ENCODE data around the gene TRIM51.
"Not testable (repeated sequence)": the region's sequence is repeated elsewhere in the genome, so short reads cannot be mapped to it uniquely, and the experiment has no call there.

The TRIM51 gene, protein sequence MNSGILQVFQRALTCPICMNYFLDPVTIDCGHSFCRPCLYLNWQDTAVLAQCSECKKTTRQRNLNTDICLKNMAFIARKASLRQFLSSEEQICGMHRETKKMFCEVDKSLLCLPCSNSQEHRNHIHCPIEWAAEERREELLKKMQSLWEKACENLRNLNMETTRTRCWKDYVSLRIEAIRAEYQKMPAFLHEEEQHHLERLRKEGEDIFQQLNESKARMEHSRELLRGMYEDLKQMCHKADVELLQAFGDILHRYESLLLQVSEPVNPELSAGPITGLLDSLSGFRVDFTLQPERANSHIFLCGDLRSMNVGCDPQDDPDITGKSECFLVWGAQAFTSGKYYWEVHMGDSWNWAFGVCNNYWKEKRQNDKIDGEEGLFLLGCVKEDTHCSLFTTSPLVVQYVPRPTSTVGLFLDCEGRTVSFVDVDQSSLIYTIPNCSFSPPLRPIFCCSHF

DNA sequence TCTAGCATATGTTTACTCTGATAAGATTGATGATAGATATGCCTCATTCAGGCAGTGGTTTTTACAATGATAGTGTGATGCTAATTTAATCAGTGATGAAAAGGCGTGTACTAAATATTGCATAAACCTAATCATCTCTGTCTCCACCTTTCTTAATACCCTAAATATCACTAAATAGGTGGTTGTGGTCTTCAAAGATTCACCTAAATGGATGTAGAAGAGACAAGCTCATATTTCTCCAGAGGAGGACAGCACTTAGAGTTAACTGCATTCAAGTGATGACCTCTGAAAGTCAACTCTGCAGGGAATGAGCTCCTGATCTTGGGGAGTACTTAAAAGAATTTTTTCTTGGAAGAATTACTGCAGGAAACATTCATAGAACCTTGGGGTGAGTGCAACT is at the start of gene TRIM51:
TRIM51 (plus strand) TSS at position 301 of the 400 bp plus-strand sequence. CDS start 2,132 bp downstream, outside the sequence.
- not testable (repeated sequence) for H3K4me3 ChIP-seq (ENCODE audit: low read length)

DNA sequence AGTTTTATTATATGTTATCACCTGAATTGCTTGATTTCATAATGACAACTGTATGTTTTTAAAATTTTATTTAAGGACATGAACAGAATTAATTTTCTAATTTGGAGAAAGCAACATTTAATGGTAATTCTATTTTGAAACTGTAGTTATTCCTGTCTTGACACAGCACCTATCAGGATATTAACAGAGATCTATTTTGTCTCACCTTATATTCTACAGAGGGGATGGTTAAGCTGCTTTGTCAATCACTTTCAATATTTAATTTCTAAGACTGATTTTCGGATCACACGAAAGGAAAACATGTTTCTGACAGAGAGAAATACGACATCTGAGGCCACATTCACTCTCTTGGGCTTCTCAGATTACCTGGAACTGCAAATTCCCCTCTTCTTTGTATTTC is 44.6 kb upstream of the TRIM51 start, which contains the start of gene OR5D16:
OR5D16 (plus strand) TSS at position 301 of the 400 bp plus-strand sequence; CDS start at position 301, 0 bp downstream.
- H3K4me3 ChIP-seq (ENCODE audit: low read length) = no peak within 1 kb of the TSS
- TF ChIP-seq ZNF274 (IDR thresholded peaks at IDR 0.05; ENCODE audit: low read depth, low read length) = no peak

GRCh38 chr11:55847453-55847852 is 35.6 kb upstream of the TRIM51 start:
- H3K4me3 ChIP-seq (ENCODE audit: low read length) = no peak overlapping the region
- TF ChIP-seq ZNF274 (IDR thresholded peaks at IDR 0.05; ENCODE audit: low read depth, low read length) = no peak

DNA sequence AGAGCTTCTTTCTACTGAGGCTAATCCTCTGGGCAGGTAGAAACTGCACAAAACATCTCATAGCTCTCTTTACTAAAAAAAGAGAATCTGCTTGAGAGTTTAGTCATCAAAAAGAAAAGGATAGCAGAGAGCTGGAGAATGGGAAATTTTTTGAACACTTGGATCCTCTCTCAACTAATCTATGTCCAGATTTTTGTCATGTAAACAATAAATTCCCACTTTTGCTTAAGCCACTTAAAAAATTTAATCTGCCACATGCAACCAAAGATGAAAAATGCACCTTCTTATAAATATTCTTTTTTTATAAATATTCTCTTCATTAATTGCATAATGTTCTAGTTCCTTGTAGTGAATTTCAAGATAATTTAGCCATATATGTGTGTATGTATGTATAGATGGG is 34.1 kb upstream of the TRIM51 start:
- no peak for TF ChIP-seq ZNF274 (IDR thresholded peaks at IDR 0.05; ENCODE audit: low read depth, low read length)
- no peak overlapping the region for H3K4me3 ChIP-seq (ENCODE audit: low read length)

GRCh38 chr11:55852141-55852540 is 31.0 kb upstream of the TRIM51 start:
- H3K4me3 ChIP-seq (ENCODE audit: low read length) = no peak overlapping the region
- TF ChIP-seq ZNF274 (IDR thresholded peaks at IDR 0.05; ENCODE audit: low read depth, low read length) = no peak

DNA sequence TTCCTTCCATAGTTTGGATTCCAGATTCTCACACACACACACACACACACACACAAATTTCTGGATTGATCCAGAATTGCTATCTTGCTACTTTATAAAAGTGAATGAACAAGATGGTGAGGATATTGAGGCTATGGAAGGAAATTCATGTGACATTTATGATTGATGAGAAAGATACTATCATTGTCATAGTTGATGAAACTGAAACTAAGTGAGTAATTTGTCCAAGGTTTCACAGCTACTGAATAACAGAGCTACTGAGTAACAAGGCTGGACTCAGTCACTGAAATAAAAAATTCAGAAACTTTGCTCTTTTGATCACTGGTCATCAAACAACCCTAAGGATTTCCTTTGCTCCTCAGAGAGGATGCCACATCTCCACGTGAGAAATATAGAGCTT is 28.4 kb upstream of the TRIM51 start:
- TF ChIP-seq ZNF274 (IDR thresholded peaks at IDR 0.05; ENCODE audit: low read depth, low read length) = no peak
- no peak overlapping the region for H3K4me3 ChIP-seq (ENCODE audit: low read length)

DNA sequence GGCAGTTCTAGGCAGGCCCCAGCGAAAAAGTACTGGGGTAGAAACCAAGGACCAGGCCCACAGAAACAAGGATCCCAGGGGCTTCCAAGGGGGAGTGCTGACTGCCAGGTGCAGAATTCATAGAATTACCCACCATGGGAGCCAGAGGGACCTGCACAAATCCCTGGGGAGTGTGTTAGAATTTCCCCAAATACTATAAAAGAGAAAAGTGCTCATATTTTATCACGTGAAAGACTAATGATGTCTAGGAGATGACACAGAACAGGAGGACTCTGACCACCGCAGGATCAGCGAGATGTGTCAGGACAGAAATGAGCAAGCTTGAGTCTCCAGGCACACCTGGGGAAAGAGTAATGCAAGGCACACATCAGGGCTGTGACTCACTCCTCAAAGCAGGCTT is 15.7 kb upstream of the TRIM51 start:
- H3K4me3 ChIP-seq (ENCODE audit: low read length) = not testable (repeated sequence)

GRCh38 chr11:55872731-55873130 is 10.4 kb upstream of the TRIM51 start:
- not testable (repeated sequence) for H3K4me3 ChIP-seq (ENCODE audit: low read length)

GRCh38 chr11:55873146-55873545 is 10.0 kb upstream of the TRIM51 start:
- not testable (repeated sequence) for H3K4me3 ChIP-seq (ENCODE audit: low read length)

DNA sequence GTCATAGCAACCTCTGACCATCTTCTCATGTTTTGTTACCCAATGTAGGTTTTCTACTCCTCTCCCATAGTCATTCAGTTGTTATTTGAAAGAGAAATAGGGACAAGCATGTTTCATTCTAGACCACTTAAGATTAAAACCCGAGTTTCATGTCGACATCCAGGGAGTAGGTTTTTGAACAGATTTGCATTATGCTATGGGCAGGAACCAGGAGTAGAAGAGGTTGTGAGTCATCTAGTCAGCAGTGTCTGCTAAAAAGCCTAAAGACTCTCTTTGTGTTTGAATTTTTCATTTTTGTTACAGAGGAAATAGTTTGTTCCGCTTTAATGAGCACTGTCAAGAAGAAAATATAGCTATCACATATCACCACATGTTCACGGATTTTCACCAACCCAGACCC is 1.9 kb downstream of the TRIM51 start:
- not testable (repeated sequence) for H3K4me3 ChIP-seq (ENCODE audit: low read length)

GRCh38 chr11:55885481-55885880 is 2.4 kb downstream of the TRIM51 start:
- not testable (repeated sequence) for H3K4me3 ChIP-seq (ENCODE audit: low read length)

DNA sequence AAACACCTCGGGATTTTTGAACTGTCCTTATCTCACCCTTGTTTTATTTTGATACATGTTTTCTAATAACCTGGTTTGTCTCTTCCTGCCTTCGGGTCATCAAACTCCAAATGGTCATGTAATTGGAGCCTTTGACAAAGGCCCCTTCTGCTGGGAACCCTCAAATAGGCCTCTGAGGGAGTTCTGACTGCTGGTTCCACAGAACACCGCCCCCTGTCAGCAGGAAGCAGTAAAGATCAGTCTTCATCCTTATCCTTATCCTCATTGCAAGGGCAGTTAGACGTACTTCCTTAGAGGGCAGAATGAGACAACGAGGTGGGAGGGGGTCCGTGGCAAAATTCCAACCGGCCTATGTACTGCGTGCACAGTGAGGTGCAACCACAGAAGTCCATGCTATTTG is 12.1 kb downstream of the TRIM51 start:
- no peak for TF ChIP-seq ZNF274 (IDR thresholded peaks at IDR 0.05; ENCODE audit: low read depth, low read length)
- no peak overlapping the region for H3K4me3 ChIP-seq (ENCODE audit: low read length)

DNA sequence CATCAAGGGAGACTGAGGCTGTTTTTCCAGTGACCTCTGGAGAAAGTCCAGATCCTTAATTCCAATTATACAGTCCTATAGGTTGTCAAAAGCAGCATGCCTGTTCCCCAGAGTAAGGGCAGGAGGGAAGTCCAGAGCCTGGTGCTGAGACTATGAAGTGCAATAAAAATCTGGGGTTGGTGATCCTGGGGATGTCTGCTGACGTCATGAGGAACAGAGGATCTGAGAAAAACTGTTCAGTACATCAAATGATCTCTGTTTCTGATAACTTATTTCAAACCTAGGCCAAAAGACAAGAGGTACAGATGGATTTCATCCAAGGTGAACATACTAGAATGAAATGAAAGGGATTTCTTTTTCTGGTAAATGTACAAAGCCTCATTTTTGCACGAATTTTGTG is 19.2 kb downstream of the TRIM51 start:
- H3K4me3 ChIP-seq (ENCODE audit: low read length) = no peak overlapping the region
- no peak for TF ChIP-seq ZNF274 (IDR thresholded peaks at IDR 0.05; ENCODE audit: low read depth, low read length)

DNA sequence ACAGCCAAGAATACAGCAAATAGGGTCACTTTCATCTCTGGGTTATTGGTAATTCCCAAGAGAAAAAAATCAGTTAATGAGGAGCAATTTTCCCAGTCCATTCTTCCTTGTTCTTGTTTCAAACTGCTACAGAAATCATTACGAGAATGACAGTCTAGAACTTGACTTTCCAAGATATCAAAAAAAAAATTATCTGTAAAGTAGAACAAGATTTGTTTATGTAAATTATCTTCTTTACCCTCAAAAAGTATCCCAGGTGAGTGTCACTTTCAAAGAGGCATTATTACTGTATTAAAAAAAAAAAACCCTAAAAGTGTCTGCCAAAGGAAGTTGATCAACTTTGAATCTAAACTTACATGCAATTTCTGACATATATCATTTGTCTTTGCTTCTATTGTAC is 31.4 kb downstream of the TRIM51 start, which contains the start of gene OR5W2:
OR5W2 (minus strand) TSS at position 101 of the 400 bp plus-strand sequence; CDS start at position 101, 0 bp downstream.
- TF ChIP-seq ZNF274 (IDR thresholded peaks at IDR 0.05; ENCODE audit: low read depth, low read length) = no peak
- no peak within 1 kb of the TSS for H3K4me3 ChIP-seq (ENCODE audit: low read length)

DNA sequence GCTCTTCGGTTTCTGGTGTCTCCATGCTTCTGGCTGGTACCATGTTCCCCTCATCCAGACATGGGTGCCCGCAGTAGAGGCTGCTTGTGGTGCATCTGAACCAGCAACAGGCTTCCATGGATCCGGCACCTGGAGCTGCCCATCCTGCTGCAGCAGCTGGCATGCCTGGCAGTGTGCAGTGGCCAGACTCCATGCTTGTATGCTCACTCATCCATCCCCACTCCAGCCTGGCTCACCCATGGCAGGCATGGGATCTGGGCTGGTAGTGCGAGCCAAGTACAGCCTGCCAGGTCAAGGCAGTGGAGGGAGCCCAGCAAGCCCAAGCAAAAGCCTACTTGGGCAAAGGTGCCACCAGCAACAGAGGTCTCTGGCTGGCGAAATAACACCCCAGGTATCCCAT is 37.4 kb downstream of the TRIM51 start:
- no peak for TF ChIP-seq ZNF274 (IDR thresholded peaks at IDR 0.05; ENCODE audit: low read depth, low read length)
- no peak overlapping the region for H3K4me3 ChIP-seq (ENCODE audit: low read length)

GRCh38 chr11:55936300-55936699 is 53.2 kb downstream of the TRIM51 start, which contains the start of gene OR5I1:
OR5I1 (minus strand) TSS chr11:55936400; CDS start chr11:55936400, 0 bp downstream.
- TF ChIP-seq ZNF274 (IDR thresholded peaks at IDR 0.05; ENCODE audit: low read depth, low read length) = no peak
- no peak within 1 kb of the TSS for H3K4me3 ChIP-seq (ENCODE audit: low read length)
